Stimulated activated CD8-positive, alpha-beta memory T cell treated with anti-CD3 and anti-CD28 coated beads, Interleukin-7, amount 100 ng/mL, for 4 hours (primary cell): Measurements from ENCODE around the gene UBTD1.
"Not testable (repeated sequence)": the region's sequence is repeated elsewhere in the genome, so short reads cannot be mapped to it uniquely, and the experiment has no call there.

ENCODE experiments used
- DNase-seq, 2 donors: peaks; one replicate each; pipeline ENCODE4 v3.0.0-alpha.2; 2020; ENCODE audit warnings: low read depth in 2 of 2

The UBTD1 gene, protein sequence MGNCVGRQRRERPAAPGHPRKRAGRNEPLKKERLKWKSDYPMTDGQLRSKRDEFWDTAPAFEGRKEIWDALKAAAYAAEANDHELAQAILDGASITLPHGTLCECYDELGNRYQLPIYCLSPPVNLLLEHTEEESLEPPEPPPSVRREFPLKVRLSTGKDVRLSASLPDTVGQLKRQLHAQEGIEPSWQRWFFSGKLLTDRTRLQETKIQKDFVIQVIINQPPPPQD

DNA sequence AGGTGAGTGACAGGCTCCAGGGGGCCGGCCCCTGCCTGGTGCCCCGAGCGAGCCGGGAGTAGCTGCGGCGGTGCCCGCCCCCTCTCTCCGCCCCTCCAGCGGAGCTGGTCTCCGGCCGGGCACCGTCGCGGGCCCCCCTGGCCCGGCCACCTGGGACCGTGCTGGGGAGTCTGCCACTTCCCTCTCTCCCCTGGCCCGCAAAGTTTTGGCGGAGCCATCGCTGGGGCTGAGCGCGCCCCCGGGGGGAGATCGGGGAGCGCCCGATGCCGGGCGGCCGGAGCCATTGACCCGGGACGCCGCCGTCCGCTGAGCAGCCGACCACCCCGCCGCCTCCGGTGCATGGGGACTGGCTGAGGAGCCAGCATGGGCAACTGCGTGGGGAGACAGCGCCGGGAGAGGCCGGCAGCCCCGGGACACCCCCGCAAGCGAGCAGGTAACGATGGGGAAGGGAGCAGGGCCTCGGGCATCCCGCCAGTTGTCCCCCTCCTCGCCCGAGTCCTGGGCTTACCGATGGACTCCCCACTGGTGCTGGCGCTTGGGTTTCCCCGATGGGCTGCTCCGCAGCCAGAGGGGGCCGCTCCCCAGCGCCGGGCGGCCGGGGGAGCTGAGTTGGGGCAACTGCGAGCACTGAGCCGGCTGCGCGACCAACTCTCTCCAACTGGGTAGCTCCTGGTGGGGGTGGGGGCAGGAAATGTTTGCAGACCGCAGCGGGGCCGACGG, at the start of gene UBTD1:
TSS of gene UBTD1 (plus strand) at position 84 of the 720 bp plus-strand sequence. CDS start at position 364, 280 bp downstream.
- no peak for DNase-seq

DNA sequence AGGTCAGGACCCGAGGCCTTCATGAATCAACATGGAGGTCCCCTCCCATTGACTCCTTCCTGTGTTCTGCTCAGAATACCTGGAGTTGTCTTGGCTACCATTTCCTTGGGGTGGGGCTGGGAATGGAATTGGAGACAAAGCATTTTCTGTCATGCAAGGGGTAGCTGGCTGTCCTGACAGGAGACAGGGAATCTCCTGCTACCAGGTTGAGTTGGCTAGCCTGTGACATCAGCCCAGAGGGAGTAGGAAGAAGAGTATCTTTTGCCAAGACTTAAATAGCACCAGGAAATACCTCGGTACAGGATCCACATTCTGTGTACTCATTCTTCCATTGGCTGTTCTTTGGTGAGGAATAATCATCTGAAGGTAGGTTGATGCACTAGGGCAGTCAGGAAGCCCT, 47.9 kb upstream of the UBTD1 start:
- DNase-seq: no peak

DNA sequence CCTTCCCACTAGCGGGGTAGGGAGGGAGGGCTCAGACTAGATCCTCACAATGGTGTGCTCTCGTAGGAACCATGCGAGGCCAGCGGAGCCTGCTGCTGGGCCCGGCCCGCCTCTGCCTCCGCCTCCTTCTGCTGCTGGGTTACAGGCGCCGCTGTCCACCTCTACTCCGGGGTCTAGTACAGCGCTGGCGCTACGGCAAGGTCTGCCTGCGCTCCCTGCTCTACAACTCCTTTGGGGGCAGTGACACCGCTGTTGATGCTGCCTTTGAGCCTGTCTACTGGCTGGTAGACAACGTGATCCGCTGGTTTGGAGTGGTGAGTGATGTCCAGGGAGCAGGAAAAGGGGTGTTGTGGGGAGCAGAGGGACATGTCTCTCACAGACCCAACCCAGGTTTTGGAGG, 47.1 kb upstream of the UBTD1 start:
- DNase-seq: no peak

DNA sequence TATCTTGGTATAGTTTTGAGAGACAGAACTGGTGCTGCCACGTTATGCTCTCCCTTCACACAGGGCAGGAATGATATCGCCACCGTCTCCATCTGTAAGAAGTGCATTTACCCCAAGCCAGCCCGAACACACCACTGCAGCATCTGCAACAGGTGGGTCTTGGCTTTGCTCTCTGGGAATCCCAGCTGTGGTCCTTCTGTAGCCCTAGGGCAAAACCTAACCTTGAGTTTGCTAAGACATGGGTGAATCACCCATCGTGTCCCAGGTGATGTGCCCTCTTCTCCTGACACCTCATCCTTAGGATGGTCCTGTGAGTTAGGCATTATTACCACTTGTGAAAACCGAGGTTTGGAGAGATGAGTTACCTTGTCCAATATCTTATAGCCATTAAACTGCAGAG, 46.4 kb upstream of the UBTD1 start:
- no peak for DNase-seq

DNA sequence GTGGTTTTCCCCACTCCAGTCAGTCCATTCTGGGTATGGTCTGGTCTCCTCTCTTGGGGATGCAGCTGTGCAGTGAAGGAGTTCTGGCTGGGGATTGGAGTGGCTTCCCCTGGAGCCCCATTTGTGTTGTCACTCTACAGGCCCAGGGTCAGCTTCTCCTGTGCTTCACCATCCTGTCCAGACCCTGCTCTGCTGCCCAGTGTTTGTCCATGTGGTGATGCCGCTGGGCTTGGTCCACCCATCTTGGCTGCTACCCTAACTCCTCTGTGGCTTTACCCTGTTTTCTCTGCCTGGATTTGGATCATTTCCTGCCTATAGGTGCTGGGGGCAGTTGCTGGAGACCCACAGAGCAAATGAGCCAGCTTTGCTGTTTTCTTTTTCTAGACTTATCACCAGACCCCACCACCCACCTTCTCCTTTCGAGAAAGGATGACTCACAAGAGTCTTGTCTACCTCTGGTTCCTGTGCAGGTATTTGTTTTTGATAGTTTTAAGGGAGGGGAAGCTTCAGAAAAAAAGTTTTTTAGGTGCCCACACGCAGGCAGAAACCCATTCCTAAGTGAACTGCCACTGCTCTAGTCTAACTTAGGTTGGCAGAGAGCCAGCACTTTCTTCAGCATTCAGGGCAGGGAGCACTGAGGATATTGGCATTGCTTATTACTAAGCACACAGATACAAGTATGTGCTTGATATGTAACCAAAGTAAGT, 44.2 kb upstream of the UBTD1 start:
- peak in 1 of 2 donors; percentile 15 for DNase-seq

DNA sequence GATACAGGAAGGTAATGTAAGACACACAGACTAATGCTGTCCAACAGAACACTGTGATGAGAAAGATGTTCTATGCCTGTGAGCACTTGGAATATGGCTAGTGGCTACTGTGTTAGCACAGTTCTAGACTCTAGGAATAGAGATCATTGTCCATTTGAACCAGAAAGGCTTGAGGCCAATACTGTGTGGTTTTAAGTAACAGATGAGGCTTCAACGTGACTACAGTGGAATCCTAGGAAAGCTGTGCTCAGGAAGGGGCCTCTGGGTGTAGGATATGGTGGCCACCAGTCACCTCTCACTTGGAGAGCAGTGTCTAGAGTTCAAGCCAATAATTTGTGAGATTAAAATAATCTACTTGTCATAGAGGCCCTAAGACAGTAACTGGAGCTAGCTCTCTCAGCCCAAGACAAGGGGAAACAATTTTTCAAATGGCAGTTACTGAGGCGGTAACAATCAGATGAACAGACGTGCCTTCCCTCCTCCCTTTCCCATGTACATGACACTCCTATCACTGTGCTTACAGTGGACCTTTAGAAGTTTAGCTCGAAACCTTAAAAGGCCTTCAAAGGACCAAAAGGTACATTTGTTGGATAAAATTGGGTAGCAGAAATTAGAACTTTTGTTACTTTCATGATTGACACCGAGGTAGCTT, 42.6 kb upstream of the UBTD1 start:
- no peak for DNase-seq

DNA sequence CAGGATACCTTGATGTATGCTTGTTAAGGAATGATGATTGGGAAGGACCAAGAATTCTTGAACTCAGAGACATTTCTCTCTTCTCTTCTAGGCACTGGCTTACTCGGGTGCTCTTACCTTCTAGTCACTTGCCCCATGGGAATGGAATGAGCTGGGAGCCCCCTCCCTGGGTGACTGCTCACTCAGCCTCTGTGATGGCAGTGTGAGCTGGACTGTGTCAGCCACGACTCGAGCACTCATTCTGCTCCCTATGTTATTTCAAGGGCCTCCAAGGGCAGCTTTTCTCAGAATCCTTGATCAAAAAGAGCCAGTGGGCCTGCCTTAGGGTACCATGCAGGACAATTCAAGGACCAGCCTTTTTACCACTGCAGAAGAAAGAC, 42.0 kb upstream of the UBTD1 start:
- DNase-seq: no peak

DNA sequence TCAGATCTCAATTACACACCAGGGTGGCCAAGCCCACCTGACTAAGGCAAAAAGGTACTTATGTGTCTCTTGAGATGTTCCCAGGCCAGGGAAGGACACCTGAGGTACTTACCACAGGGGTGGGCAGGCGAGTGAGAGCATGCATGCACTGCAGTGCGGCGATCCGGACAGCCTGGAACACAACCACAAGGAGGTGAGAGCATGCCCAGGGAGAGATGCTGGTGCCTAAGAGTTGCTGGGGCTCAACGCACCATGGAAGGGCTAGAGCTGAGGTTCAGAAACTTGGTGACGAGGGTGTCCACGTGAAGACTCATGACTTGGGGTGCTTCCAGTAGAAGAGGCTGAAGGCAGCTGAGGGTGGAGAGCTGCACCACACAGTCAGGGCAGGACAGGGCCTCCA, 39.6 kb upstream of the UBTD1 start:
- no peak for DNase-seq

DNA sequence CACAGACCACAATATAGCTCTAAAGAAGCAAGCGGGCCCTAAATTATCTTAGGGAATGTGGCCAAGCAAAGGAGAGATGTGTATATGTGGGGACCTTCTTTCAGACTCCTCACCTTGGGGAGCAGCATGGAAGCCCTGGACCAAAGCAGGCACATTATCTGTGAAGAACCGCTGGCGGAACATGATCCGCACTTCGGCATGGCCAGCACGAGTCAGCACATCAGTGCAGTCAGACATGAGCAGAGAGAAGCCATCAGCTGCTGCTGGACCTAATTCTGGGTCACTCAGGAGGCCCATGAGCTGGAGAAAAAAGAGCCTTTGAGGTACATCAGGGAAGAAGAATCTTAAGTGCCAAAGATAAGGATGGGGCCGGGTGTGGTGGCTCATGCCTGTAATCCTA, 38.8 kb upstream of the UBTD1 start:
- DNase-seq: no peak

DNA sequence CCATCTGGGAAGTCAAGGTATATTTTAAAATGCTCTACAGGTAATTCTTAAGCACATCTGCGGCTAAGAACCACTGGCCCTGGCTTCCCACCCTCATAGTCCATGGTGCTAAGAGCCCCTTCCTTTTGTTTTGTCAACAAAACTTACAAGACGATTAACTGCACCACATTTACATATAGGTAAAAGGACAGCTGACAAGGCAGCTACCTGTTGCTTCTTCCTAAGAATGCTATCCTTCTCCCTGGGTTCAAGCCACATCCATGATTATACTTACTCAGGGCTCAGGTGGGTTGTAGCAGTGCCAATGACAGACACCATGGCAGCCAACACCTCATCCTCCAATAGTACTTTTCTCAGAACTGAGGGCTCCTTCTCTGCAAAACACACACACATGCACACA, 36.4 kb upstream of the UBTD1 start:
- no peak for DNase-seq

DNA sequence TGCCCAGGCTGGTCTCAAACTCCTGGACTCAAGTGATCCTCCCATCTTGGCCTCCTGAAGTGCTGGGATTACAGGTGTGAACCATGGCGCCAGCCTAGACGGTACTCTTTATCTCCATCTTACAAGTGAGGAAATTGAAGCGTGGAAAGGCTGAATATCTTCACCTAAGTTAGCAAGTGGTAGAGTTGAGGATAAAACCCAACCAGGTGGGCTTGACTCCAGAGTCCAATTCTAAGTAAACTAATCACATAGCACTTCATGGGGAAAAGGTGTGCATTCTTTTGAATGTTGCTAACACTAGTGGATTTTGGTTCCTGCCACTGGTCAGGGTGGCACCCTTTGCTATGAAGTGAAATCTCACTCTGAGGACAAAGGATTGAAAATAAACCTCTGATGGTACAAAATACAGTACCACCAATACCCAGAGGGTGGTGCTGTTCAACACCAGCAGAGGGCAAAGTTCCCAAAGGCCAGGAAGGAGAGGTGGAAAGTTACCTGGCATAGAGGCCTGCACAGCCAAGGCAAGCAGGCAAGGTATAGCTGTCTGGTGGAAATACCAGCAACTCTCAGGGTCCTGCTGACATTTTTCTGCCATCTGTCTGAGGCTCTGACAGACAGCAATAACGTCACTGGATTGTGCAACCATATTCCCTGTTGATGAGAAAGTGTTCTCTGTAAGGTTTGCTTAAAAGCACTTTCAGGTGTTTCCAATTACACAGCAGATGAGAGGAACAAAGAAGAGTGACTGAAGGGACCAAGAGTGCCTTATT, 35.2 kb upstream of the UBTD1 start:
- no peak for DNase-seq

DNA sequence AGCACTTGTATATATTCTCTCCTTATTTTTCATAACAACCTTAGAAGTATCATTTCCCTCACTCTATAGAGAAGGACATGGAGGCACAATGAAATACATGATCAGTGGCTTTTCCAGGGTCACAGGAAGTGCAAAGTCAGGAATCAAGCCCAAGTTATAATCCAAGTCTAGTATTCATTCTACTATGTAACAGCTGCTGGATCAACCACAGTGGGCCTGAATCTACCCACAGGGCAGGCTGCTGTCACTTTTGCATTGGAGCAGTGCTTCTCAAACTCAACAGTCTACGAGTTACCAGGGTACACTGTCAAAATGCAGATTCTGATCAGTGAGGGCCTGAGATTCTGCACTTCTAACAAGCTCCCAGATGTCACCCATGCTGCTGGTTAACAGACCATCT, 34.5 kb upstream of the UBTD1 start:
- DNase-seq: no peak

DNA sequence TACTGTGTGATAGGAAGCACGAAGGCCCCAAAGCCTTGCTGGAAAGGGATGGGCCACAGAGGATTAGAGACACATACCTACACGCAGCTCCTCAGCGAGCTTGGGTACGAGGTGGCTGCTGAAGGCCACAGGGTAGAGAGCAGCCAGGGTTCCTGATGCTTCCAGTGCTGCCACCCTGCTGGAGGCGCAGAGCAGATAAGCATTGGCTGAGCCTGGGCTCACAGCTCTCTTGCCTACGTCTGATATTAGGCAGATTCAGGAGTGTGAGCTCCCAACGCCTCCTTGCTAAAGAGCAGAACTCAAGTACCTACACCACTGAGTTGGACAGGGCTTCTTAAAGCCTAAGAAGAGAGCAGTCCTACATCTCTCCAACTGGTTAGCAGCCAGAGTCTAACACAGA, 32.7 kb upstream of the UBTD1 start:
- no peak for DNase-seq

DNA sequence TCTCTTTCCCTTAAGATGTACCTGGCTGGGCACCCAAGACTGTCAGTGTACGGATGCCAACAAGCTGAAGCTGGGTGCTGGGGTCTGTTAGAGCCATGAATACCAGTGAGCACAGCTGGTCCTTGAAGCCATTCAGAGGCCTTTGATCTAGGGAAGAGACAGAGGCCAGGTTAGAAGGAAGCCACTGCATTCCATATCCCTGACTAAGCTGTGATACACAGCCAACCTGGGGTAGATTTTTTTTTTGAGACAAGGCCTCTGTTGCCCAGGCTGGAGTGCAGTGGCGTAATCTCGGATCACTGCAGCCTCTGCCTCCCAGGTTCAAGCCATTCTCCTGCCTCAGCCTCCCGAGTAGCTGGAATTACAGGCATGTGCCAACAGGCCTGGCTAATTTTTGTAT, 32.0 kb upstream of the UBTD1 start:
- DNase-seq: no peak

DNA sequence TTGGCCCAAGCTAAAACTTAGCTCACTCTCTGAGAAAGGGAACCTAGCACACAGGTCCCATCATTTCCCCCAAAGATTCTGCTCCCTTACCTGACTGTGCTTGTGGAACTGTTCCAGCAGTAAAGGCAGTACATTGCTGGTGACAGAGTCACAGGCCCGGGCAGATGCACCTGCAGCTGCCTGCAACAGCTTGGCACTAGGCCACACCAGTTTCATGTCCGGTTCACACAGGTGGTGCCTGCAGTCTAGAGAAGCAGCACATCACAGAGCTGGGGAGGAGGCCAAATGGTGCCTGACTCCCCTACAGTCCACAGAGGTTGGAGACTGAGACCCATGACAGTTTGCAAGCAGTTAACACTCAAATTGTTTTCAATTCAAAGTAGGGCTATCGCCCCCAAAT, 30.6 kb upstream of the UBTD1 start:
- no peak for DNase-seq

DNA sequence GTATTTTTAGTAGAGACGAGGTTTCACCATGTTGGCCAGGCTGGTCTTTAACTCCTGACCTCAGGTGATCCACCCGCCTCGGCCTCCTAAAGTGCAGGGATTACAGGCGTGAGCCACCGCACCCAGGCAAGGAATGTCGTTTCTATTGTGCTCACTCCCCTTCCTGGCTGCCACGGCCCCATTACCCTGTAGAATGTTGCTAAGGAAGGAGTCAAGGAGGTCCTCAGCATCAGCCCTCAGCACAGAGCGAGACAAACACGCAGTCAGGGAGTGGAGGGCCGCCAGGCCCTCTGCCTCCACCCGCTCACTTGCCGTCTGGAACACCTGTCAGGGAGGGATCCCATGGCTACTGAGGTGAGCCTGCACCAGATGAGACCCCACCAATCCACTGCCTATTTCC, 29.9 kb upstream of the UBTD1 start:
- not testable (repeated sequence) for DNase-seq

DNA sequence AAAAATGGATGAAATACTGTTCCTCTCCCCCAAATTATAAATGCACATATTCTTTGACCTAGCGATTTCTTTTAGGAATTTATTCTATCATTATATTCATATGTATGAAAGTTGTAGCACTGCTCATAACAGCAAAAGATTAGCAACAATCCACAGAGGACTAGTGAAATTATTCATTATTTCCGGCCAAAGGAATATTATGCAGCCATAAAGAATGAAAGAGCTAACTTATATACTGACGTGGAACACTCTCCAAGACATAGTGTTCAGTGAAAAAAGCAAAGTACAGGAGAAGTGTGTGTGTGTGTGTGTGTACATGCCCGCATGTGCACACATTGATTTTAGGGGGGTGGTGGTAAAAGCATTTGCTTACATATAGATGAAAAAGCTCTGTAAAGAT, 23.8 kb upstream of the UBTD1 start:
- no peak for DNase-seq

DNA sequence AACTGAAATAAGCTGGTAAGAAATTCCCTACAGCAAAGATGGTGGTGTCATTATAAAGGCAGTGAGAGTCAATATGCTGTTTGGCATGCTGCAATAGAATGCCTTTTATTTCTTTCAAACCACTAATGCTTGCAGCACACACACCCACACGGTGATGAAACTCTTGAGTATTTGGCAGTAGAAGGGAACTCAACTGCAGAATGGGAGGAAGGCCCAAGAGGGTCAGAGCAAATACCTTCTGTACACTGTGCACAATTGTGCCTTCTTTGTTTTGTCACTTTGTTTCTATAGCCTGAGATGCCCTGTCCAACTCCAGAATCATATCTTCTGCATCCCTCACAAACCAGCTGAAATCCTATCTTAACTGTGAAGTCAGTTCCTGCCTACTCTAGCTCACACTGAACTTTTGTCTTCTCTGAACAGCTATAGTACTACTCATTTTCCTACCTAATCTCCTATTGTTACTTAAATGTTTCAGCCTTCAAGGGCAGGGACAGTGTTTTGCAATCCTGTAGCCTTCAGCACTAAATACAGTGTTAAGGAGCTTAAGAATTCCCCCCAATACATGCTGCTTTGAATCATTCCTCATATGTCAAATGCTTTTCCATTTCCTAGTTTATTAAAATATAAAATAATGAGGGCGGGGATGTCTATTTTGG, 22.7 kb upstream of the UBTD1 start:
- DNase-seq: no peak

DNA sequence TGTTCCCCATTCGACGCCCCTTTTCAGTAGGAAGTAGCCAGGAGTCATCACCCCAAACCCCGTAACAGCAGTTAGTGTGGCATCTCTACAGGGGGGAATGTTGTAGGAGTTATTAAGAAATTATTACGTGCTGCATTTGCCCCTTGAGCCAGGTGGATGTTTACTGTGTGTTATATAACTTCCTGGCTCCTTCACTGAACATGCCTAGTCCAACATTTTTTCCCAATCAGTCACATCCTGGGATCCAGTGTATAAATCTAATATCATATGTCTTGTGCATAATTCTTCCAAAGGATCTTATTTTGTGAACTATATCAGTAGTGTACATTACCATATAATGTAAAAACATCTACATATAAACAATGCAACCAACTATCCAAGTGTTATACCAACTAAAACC, 19.3 kb upstream of the UBTD1 start:
- not testable (repeated sequence) for DNase-seq

DNA sequence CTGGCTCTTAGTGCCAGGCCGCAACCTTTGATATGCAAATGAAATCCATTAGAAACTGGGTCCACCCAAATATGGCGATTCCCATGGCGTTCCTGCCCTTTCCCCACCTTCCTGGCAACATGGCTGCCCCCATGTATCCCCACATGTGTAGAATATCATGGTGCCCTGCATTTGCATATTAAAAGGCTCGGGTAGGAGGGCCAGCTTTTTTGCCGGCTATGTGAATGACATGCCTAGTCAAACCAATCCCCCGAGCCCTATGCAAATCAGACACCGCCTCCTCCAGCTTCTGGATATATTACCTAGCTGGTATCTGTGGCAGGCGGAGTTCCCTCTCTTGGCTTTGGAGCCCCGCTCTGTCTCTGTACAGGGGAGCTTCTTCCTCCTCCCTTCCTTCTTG, 18.8 kb upstream of the UBTD1 start:
- no peak for DNase-seq

DNA sequence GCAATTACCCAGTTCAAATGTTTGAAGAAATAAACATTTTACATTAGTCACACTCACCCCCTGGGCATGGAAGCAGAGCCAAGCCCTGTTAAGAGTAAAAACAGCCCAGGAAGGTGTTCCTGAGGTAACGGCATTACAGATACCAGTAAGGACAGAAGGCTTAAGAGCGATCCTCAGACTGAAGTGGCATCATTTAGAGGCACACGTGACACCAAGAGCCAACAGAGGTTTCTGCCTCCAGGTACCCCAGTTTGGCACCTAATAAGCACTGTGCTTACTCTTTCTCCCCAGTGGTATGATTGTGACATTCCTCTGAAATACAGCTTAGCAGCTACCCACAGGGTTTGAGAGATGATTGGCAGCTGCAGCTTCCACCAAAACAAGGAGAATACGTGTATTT, 17.7 kb upstream of the UBTD1 start:
- no peak for DNase-seq
